CD4-positive, alpha-beta T cell (primary cell): ENCODE results near the gene BUD13. TPM values are rescaled to one million over a fixed set of nuclear protein-coding genes. Genes with fewer than 3 reads are reported as not detected.

Source experiments
- ATAC-seq: fragments of 200-7000 bp; cut with Tn5 transposase; one replicate; pipeline ENCODE4 v1.10.0; 2022; ENCODE audit warnings: mild to moderate bottlenecking; ENCODE audit not compliant: poor library complexity
- CTCF ChIA-PET: fragments of 350-600 bp; sonication (Branson Sonifier 250); formaldehyde crosslinking; loops from one replicate; lab custom pipeline; 2021; ENCODE audit warnings: antibody characterized with exemption, inconsistent platforms; lab: Charles Lee
- POLR2A ChIA-PET: fragments of 350-600 bp; sonication (Branson Sonifier 250); formaldehyde crosslinking; loops from one replicate; lab custom pipeline; 2021; ENCODE audit warnings: antibody characterized with exemption, inconsistent platforms; lab: Charles Lee
- DNase-seq, 14 experiments: peaks; one replicate each; pipeline ENCODE4 v3.0.0-alpha.2; 2013 to 2020; ENCODE audit warnings: mixed read lengths in 2 of 14
- H3K27ac ChIP-seq, 2 donors: one replicate each; pipeline versions ENCODE4 v1.5.1 to v1.7.0; 2013; ENCODE audit warnings: low read length in 2 of 2, low read depth in 1 of 2, mild to moderate bottlenecking in 1 of 2
- H3K27me3 ChIP-seq, 2 experiments: 1 replicate in 1 of 2; 2 replicates in 1 of 2; pipeline versions ENCODE4 v1.6.1 to v1.7.0; 2013; ENCODE audit warnings: low read length in 2 of 2, control low read depth in 1 of 2, mild to moderate bottlenecking in 1 of 2, moderate library complexity in 1 of 2; ENCODE audit not compliant: insufficient read depth in 2 of 2, control insufficient read depth in 1 of 2
- H3K36me3 ChIP-seq: one replicate; pipeline ENCODE4 v1.6.1; 2013; ENCODE audit warnings: low read length, control low read depth; ENCODE audit not compliant: insufficient read depth
- H3K4me1 ChIP-seq: one replicate; pipeline ENCODE4 v1.6.1; 2013; ENCODE audit warnings: low read length, control low read depth; ENCODE audit not compliant: insufficient read depth
- H3K4me3 ChIP-seq: one replicate; pipeline ENCODE4 v1.5.1; 2013; ENCODE audit warnings: mild to moderate bottlenecking, low read length, moderate library complexity
- H3K9me3 ChIP-seq, 2 experiments: 1 replicate in 1 of 2; 2 replicates in 1 of 2; pipeline versions ENCODE4 v1.6.1 to v1.7.0; 2013; ENCODE audit warnings: low read length in 2 of 2, mild to moderate bottlenecking in 2 of 2, control low read depth in 1 of 2, moderate library complexity in 1 of 2; ENCODE audit not compliant: control insufficient read depth in 1 of 2, insufficient read depth in 1 of 2
- H3K27ac Mint-ChIP-seq: one replicate; pipeline ENCODE4 v1.8.0; 2020; ENCODE audit warnings: mixed read lengths
- H3K27me3 Mint-ChIP-seq: one replicate; pipeline ENCODE4 v1.8.0; 2021; ENCODE audit warnings: mixed read lengths
- H3K36me3 Mint-ChIP-seq: one replicate; pipeline ENCODE4 v1.8.0; 2021; ENCODE audit warnings: low read depth, mixed read lengths
- H3K4me1 Mint-ChIP-seq: one replicate; pipeline ENCODE4 v1.8.0; 2021; ENCODE audit warnings: low read depth, mixed read lengths
- H3K4me3 Mint-ChIP-seq: one replicate; pipeline ENCODE4 v1.8.0; 2020; ENCODE audit warnings: mild to moderate bottlenecking, mixed read lengths
- H3K9me3 Mint-ChIP-seq: one replicate; pipeline ENCODE4 v1.8.0; 2020; ENCODE audit warnings: mixed read lengths
- CTCF ChIP-seq: fragments of 200-600 bp; IDR thresholded peaks from one replicate; pipeline ENCODE4 v1.8.0; 2022; ENCODE audit warnings: antibody characterized with exemption, mild to moderate bottlenecking
- intact Hi-C, 2 experiments: fragments of 100-400 bp; cut with DNase I in 1 of 2; cut with micrococcal nuclease in 1 of 2; formaldehyde crosslinking; loops; one replicate each; pipeline versions ENCODE4 v1.15.1 to v1.9.0; 2023 to 2025; cut with DNase I, micrococcal nuclease
- total RNA-seq, 174 experiments: library from RNA in 2 of 174; stranded (reverse) in 2 of 174; gene quantifications; one replicate each; pipeline ENCODE4 v1.2.3 and lab custom pipeline; 2021 to 2026

BUD13 gene
- total RNA-seq, 2 experiments from 2014 or later = 9.2 to 10.1 TPM

- ATAC-seq (no peak), DNase-seq (no peak)
- Histone ChIP-seq H3K27ac (no peak overlapping the region), H3K9me3 (no peaks in the 10 kb centered on the region), H3K4me1 (peaks cover 15% of the 10 kb centered on the region), H3K4me3 (no peak overlapping the region), H3K27me3 (no peaks in the 10 kb centered on the region), H3K36me3 (peaks cover 50% of the 10 kb centered on the region)
- Mint-ChIP-seq H3K27me3 (no peaks in the 10 kb centered on the region), H3K9me3 (no peaks in the 10 kb centered on the region), H3K27ac (peak overlapping the region; percentile 43), H3K36me3 (peaks cover 78% of the 10 kb centered on the region), H3K4me1 (peaks cover 31% of the 10 kb centered on the region), H3K4me3 (no peak overlapping the region)
- ChIA-PET POLR2A (interaction anchor here (1.3 kb wide), 1 partner anchor 11 kb away, joined by 5 read pairs; the partner anchor contains the start of gene ZPR1), CTCF (interaction anchor here (1.1 kb wide), 1 partner anchor 15 kb away, joined by 3 read pairs; the partner anchor contains the start of gene APOA5)
- intact Hi-C loops = no loop called here
- TF ChIP-seq CTCF = no peak
These were observed 3.8 kb upstream of the BUD13 start for GRCh38 chr11:116776522-116776984.

DNA sequence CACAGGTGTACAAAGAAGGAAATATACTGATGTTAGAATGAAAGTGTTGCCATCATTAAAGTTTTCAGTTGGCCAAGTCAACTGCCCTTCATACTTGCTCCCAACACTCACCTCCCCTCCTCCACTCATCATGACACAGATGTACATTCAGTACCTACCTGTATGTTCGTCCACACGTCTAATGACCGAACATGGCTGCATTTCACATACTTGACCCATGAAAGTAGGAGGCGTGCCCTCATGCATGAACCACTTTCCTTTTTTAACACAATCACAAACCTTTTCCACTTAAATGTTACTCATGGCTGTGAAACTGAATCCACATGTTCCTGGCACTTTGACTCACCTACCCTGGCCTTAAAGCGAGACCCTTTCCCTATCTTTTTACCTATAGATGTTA is 3.2 kb upstream of the BUD13 start:
- peaks cover 44% of the 10 kb centered on the region for H3K36me3 ChIP-seq
- CTCF ChIA-PET = no interaction called here
- no peak for TF ChIP-seq CTCF
- H3K27me3 Mint-ChIP-seq = no peaks in the 10 kb centered on the region
- H3K4me1 ChIP-seq = peaks cover 19% of the 10 kb centered on the region
- intact Hi-C loops = loop anchor here in 1 of 2 experiments (1.0 kb wide), 1 partner anchor 10 kb away; no protein-coding TSS in a partner anchor
- no peaks in the 10 kb centered on the region for H3K9me3 ChIP-seq
- H3K36me3 Mint-ChIP-seq = peaks cover 72% of the 10 kb centered on the region
- H3K9me3 Mint-ChIP-seq = no peaks in the 10 kb centered on the region
- peak overlapping the region; percentile 54 for H3K4me3 Mint-ChIP-seq
- no peaks in the 10 kb centered on the region for H3K27me3 ChIP-seq
- DNase-seq = no peak
- ATAC-seq = no peak
- H3K27ac ChIP-seq = no peak overlapping the region
- H3K4me3 ChIP-seq = no peak overlapping the region
- H3K27ac Mint-ChIP-seq = peak overlapping the region; percentile 43
- peaks cover 31% of the 10 kb centered on the region for H3K4me1 Mint-ChIP-seq
- POLR2A ChIA-PET = interaction anchor here (1.3 kb wide), 1 partner anchor 12 kb away, joined by 5 read pairs; the partner anchor contains the start of gene ZPR1

DNA sequence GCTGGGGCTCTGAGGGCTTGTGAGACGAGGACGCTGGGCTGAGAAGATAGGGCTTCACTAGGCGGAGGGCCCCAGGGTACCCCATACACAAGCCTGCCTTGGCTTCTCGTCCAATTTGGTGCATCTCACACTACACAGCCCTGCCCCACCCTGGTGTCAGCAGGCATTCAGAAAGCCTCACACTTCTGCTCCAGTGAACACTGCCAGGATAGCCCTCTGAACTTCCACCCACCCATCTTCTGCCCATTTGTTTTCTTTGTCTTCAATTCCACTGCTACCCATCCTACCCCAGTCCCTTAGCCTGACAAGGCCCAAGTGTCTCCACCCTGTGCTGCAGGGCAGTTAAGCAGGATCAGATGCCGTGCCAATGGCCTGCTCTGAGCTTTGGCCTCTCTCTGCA is 1.9 kb upstream of the BUD13 start:
- peaks cover 23% of the 10 kb centered on the region for H3K4me1 ChIP-seq
- ChIA-PET POLR2A (interaction anchor here (1.2 to 4.8 kb wide), 5 partner anchors 12 to 324 kb away, joined by 3 to 64 read pairs (median 5); partner anchors contain the start of genes SIK3 and ZPR1), CTCF (no interaction called here)
- no peaks in the 10 kb centered on the region for H3K9me3 ChIP-seq
- H3K27me3 ChIP-seq = no peaks in the 10 kb centered on the region
- ATAC-seq (no peak), DNase-seq (peak in 1 of 14 experiments; percentile 17)
- peaks cover 31% of the 10 kb centered on the region for H3K36me3 ChIP-seq
- peaks cover 63% of the 10 kb centered on the region for H3K36me3 Mint-ChIP-seq
- no peaks in the 10 kb centered on the region for H3K27me3 Mint-ChIP-seq
- no peak for TF ChIP-seq CTCF
- no peaks in the 10 kb centered on the region for H3K9me3 Mint-ChIP-seq
- peak overlapping the region; percentile 77 for H3K27ac Mint-ChIP-seq
- H3K4me3 Mint-ChIP-seq = peak overlapping the region; percentile 54
- no peak overlapping the region for H3K4me3 ChIP-seq
- no peak overlapping the region for H3K27ac ChIP-seq
- intact Hi-C loops = loop anchor here in 1 of 2 experiments (1.0 to 5.0 kb wide), 3 partner anchors 12 to 553 kb away; partner anchors contain the start of genes CEP164, PCSK7 and RNF214
- peaks cover 38% of the 10 kb centered on the region for H3K4me1 Mint-ChIP-seq
